IMR-90 (cell line): ENCODE results near the gene GP5.

Experiments used
- CEBPB ChIP-seq: IDR thresholded peaks from 2 replicates; pipeline ENCODE4 v1.6.1; 2012; ENCODE audit warnings: low read depth, low read length, improper control_type of control experiment
- MAFK ChIP-seq: IDR thresholded peaks from 2 replicates; pipeline ENCODE4 v1.6.1; 2012; ENCODE audit warnings: low read depth, low read length, improper control_type of control experiment
- MAZ ChIP-seq: IDR thresholded peaks from 2 replicates; pipeline ENCODE4 v1.6.1; 2012; ENCODE audit warnings: low read depth, mild to moderate bottlenecking, low read length, improper control_type of control experiment, moderate library complexity, borderline replicate concordance
- MXI1 ChIP-seq: IDR thresholded peaks from 2 replicates; pipeline ENCODE4 v1.6.1; 2012; ENCODE audit warnings: low read depth, mild to moderate bottlenecking, low read length, moderate library complexity, borderline replicate concordance
- NFE2L2 ChIP-seq: fragments of 150-350 bp; IDR thresholded peaks from 2 replicates; pipeline ENCODE4 v1.6.1; 2016; ENCODE audit warnings: low read depth, mild to moderate bottlenecking, low read length
- POLR2A ChIP-seq: IDR thresholded peaks from 2 replicates; pipeline ENCODE4 v1.6.1; 2012; ENCODE audit warnings: mild to moderate bottlenecking, low read depth, low read length
- RAD21 ChIP-seq: IDR thresholded peaks from 2 replicates; pipeline ENCODE4 v1.6.1; 2012; ENCODE audit warnings: low read length, improper control_type of control experiment
- RCOR1 ChIP-seq: IDR thresholded peaks from 2 replicates; pipeline ENCODE4 v1.6.1; 2012; ENCODE audit warnings: mild to moderate bottlenecking, low read length, improper control_type of control experiment; ENCODE audit not compliant: insufficient replicate concordance
- RFX5 ChIP-seq: IDR thresholded peaks from 2 replicates; pipeline ENCODE4 v1.8.0; 2012; ENCODE audit warnings: low read depth, mild to moderate bottlenecking, low read length, moderate library complexity
- SMC3 ChIP-seq: fragments of 150-350 bp; IDR thresholded peaks from 2 replicates; pipeline ENCODE4 v1.6.1; 2016; ENCODE audit warnings: low read depth, mild to moderate bottlenecking, antibody characterized with exemption, low read length, moderate library complexity
- TF ChIP-seq, protein P1 (sequence below): conservative IDR thresholded peaks from 2 replicates; pipeline ENCODE4 v1.5.1; 2012; ENCODE audit warnings: mild to moderate bottlenecking, low read depth, low read length, improper control_type of control experiment
- TF ChIP-seq, protein P2 (sequence below): fragments of 150-350 bp; IDR thresholded peaks from 2 replicates; pipeline ENCODE4 v1.6.1; 2017; ENCODE audit warnings: mild to moderate bottlenecking, antibody characterized with exemption, low read length, low read depth

DNA sequence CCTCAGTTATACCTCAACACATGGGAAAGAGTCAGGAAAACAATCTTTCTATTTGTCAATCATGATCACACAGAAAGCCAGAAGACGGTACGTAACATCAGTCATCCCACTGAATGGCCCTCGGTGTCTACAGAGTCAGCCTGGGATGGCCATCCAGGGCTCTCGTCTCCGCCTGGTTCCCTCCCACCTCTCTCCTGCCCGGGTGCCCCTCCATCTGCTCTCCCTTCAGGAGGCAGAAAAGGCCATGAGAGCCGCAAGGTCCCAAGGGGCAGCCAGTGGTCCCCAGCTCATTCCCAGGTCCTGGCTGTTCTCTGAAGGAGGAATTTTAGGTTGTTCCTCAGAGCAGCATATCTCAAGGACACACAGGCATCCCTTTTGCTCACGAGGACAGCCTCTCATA lies 25.2 kb downstream of the GP5 start:
- TF ChIP-seq, protein P1, sequence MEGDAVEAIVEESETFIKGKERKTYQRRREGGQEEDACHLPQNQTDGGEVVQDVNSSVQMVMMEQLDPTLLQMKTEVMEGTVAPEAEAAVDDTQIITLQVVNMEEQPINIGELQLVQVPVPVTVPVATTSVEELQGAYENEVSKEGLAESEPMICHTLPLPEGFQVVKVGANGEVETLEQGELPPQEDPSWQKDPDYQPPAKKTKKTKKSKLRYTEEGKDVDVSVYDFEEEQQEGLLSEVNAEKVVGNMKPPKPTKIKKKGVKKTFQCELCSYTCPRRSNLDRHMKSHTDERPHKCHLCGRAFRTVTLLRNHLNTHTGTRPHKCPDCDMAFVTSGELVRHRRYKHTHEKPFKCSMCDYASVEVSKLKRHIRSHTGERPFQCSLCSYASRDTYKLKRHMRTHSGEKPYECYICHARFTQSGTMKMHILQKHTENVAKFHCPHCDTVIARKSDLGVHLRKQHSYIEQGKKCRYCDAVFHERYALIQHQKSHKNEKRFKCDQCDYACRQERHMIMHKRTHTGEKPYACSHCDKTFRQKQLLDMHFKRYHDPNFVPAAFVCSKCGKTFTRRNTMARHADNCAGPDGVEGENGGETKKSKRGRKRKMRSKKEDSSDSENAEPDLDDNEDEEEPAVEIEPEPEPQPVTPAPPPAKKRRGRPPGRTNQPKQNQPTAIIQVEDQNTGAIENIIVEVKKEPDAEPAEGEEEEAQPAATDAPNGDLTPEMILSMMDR: no peak
- TF ChIP-seq, protein P2, sequence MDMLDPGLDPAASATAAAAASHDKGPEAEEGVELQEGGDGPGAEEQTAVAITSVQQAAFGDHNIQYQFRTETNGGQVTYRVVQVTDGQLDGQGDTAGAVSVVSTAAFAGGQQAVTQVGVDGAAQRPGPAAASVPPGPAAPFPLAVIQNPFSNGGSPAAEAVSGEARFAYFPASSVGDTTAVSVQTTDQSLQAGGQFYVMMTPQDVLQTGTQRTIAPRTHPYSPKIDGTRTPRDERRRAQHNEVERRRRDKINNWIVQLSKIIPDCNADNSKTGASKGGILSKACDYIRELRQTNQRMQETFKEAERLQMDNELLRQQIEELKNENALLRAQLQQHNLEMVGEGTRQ: no peak
- no peak for TF ChIP-seq POLR2A
- no peak for TF ChIP-seq MAFK
- no peak for TF ChIP-seq CEBPB
- TF ChIP-seq NFE2L2: no peak
- TF ChIP-seq SMC3: no peak
- no peak for TF ChIP-seq MAZ
- TF ChIP-seq RAD21: no peak
- TF ChIP-seq RFX5: no peak
- TF ChIP-seq MXI1: no peak
- no peak for TF ChIP-seq RCOR1
